Activated naive CD8-positive, alpha-beta T cell treated with anti-CD3 and anti-CD28 coated beads, Interleukin-2, amount 50 U/mL, for 24 hours (primary cell): ENCODE data around the gene AP3D1.

Experiments used
- ATAC-seq: fragments of 150-1000 bp; cut with Tn5 transposase; one replicate; pipeline ENCODE4 v1.10.0; 2021
- DNase-seq: peaks from one replicate; pipeline ENCODE4 v3.0.0; 2021
- H3K27ac Mint-ChIP-seq: one replicate; pipeline ENCODE4 v1.8.0; 2021; ENCODE audit warnings: mild to moderate bottlenecking, mixed read lengths
- H3K27me3 Mint-ChIP-seq: one replicate; pipeline ENCODE4 v1.8.0; 2021; ENCODE audit warnings: mixed read lengths
- H3K36me3 Mint-ChIP-seq: one replicate; pipeline ENCODE4 v1.8.0; 2021; ENCODE audit warnings: low read depth, mixed read lengths
- H3K4me1 Mint-ChIP-seq: one replicate; pipeline ENCODE4 v1.8.0; 2021; ENCODE audit warnings: mixed read lengths
- H3K4me3 Mint-ChIP-seq: one replicate; pipeline ENCODE4 v1.8.0; 2021; ENCODE audit warnings: mild to moderate bottlenecking, moderate library complexity, mixed read lengths
- H3K9me3 Mint-ChIP-seq: one replicate; pipeline ENCODE4 v1.8.0; 2021; ENCODE audit warnings: mixed read lengths

AP3D1 gene

DNA sequence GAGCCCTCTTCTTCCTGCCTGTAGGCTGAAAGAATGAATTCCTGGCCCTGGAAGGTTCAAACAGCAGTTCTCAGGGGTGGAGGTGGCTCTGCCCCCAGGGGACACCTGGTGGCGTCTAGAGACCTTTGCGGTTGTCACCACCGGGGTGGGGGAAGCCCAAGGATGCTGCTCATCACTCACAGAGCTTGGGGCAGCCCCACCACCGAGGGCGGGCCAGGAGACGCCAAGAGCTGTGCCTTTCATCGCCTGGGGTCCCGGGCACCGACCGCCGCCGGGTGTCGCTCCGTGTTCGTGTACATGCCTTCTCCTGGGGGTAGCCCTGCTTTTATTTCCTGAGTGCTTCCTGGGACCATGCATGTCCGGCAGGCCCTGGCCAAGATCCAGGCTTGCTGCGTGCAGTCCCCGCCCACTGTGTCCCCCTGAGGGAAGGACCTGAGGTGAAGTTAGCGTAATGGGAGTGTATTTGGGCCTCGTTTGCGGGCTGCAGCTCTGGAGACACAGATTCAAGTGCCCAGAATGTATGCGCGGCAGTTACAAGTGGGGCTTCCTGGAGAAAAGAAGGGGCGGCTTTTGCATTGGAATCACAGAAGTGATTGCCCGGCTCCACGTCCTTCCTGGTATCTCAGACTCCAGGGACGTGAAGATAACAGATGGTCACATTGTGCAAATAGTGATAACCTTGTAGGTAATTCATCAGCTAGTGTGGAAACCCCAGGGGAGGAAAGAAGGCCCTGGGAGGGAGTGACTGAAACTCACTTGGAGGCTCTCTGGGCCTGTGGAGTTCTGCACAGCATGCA is 20.2 kb upstream of the AP3D1 start:
- Mint-ChIP-seq H3K27ac (peak overlapping the region; percentile 78), H3K9me3 (no peaks in the 10 kb centered on the region), H3K36me3 (peaks cover 29% of the 10 kb centered on the region), H3K4me1 (peaks cover 84% of the 10 kb centered on the region), H3K27me3 (no peaks in the 10 kb centered on the region), H3K4me3 (peak overlapping the region; percentile 70)
- ATAC-seq (peak; percentile 83), DNase-seq (peak; percentile 92)

DNA sequence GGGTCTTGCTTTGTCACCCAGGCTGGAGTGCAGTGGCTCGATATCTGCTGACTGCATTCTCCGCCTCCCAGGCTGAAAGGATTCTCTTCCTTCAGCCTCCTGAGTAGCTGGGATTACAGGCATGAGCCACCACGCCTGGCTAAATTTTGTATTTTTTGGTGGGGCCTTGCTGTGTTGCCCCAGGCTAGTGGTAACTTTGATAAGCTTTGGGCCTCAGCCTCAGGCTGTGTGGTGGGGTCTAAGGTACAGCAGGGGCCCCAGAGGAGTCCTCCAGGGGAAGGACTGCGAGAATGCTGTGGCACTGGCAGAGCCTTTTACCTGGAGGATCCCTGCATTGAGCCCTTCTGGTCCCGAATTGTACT is 19.6 kb upstream of the AP3D1 start:
- H3K36me3 Mint-ChIP-seq, result peaks cover 31% of the 10 kb centered on the region
- H3K27ac Mint-ChIP-seq, result peak overlapping the region; percentile 78
- H3K9me3 Mint-ChIP-seq, result no peaks in the 10 kb centered on the region
- peak overlapping the region; percentile 70 for H3K4me3 Mint-ChIP-seq
- DNase-seq (no peak), ATAC-seq (peak; percentile 17)
- H3K4me1 Mint-ChIP-seq, result peaks cover 85% of the 10 kb centered on the region
- H3K27me3 Mint-ChIP-seq, result no peaks in the 10 kb centered on the region

DNA sequence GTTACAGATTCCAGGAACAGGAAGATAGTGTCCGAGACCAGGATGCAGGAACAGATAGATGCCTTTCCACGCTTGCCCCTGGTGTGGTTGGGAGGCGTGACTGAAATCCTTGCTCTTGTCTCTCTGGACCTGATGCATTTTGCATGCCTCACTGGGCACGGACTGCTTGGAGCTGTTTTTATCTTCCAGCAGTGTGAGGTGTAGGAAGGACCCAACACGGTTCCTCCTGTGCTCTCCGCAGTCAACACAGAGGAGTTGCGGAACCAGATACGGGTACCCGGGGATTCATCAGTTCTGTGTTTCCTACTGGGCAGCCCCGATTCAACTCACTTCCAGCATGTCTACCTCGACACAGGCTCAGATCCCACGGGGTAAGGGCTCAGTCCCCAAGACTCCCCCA is 18.9 kb upstream of the AP3D1 start:
- ATAC-seq, result no peak
- Mint-ChIP-seq H3K36me3 (peaks cover 33% of the 10 kb centered on the region), H3K4me3 (peak overlapping the region; percentile 38), H3K27ac (peak overlapping the region; percentile 78), H3K9me3 (no peaks in the 10 kb centered on the region), H3K27me3 (no peaks in the 10 kb centered on the region), H3K4me1 (peaks cover 89% of the 10 kb centered on the region)
- no peak for DNase-seq

DNA sequence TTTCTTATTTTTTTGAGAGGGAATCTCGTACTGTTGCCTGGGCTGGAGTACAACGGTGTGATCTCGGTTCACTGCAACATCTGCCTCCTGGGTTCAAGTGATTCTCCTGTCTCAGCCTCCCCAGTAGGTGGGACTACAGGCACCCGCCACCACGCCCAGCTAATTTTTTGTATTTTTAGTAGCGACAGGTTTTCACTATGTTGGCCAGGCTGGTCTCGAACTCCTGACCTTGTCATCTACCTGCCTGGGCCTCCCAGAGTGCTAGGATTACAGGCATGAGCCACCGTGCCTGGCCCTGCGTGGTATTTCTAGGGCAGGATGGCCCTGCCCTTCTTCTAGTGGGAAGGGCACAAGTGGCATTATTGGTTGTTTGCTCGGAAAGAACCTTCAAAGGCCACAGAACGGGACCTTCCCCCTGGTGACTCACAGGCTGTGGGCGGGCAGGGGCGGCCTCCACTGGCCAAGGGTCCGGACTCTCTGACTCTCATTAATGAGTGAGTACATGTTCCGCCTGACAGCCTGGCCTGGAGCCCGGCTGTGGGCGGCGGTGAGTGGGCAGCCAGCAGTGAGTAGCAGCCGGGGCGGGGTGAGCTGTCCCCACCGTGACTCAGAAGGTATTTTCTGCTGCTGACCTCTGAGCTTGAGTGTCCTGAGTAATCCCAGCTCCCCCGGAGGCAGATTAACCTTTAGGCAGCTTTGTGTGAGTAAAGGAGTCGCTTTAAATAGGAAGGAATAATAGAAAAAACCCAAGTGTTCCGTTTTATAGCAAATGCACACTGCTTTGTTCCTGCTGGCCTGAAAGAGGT is 17.5 kb upstream of the AP3D1 start:
- peak; percentile 94 for DNase-seq

DNA sequence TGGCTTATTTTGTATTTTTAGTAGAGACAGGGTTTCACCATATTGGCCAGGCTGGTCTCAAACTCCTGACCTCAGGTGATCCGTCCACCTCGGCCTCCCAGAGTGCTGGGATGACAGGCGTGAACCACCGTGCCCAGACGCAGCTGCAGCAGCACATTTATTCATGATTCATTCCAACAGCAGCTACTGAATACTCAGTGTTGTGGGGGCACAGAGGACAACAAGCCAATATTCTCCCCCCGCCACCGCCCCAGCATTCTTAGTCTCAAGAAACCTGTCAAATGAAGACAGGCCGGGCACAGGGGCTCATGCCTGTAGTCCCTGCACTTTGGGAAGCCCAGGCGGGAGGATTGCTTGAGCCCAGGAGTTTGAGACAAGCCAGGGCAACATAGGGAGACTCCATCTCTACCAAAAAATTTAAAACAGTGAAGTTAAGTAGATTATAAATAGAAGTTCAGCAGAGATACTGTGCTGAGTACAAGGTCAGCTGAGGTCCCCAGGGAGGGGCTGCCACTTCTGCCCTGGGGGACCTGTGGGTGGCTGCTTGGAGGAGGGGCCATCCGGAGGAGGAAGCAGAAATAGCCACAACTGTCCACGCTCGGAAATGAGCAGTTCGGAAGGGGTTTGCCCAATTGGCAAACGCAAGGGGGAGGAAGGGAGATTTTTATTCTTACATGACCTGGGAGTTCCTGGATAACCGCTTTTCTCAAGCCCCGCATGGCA is 16.7 kb upstream of the AP3D1 start:
- Mint-ChIP-seq H3K27me3 (no peaks in the 10 kb centered on the region), H3K4me3 (peak overlapping the region; percentile 80), H3K27ac (peak overlapping the region; percentile 95), H3K4me1 (peaks cover 79% of the 10 kb centered on the region), H3K9me3 (no peaks in the 10 kb centered on the region), H3K36me3 (peaks cover 30% of the 10 kb centered on the region)
- DNase-seq (peak; percentile 53), ATAC-seq (no peak)

More for the DNA sequence above, 17.5 kb upstream of the AP3D1 start:
- Mint-ChIP-seq H3K4me3 (peak overlapping the region; percentile 80), H3K27me3 (no peaks in the 10 kb centered on the region), H3K9me3 (no peaks in the 10 kb centered on the region), H3K4me1 (peaks cover 86% of the 10 kb centered on the region), H3K27ac (peak overlapping the region; percentile 95), H3K36me3 (peaks cover 32% of the 10 kb centered on the region)
- peak; percentile 72 for ATAC-seq

DNA sequence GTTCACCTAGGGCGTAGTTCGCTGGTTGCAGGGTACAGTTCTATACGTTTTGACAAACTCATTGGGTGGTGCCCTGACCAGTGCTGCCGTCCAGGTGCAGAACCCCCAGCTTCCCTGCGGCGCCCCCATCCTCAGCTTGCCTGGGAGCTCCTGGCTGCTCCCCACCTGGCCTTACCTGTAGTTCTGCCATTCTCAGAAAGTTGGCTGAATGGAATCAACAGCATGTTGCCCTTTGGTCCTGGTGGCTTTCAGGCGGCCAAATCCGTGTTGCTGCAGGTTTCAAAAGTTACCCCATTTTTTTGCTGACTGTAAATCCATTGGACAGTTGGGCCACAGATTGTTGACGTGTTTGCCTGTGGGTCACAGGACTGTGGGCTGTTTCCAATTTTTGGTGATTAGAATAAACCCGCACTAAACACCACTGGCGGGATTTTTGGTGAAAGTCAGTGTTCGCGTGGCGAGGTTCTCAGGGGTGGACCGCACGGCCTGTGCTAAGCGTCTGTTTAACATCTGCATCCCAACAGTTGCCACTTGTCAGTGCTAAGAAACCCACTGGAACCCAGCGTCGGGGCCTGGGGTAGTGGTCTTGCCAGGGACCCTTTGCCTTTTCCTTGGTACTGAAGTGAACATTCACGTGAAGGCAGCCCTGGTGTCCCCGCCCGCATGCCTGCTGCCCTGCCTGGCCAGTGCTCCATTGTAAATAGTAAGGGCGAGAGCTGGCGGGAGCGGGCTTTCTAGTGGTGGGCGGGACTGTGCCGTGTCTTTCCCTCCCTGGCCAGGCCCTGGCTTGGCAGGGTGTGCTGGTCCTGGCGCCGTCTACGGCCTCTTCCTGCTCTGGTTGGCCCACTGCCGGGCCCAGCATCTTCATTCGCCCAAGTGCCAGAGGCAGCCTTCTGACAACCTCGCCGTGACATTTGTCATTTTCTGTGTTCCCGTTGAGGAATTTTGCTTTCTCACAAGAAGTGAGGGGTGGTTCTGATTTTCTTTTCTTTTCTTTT is 15.7 kb upstream of the AP3D1 start:
- no peaks in the 10 kb centered on the region for H3K27me3 Mint-ChIP-seq
- peak overlapping the region; percentile 99 for H3K27ac Mint-ChIP-seq
- no peak for ATAC-seq
- H3K36me3 Mint-ChIP-seq, result peaks cover 27% of the 10 kb centered on the region
- peak overlapping the region; percentile 97 for H3K4me3 Mint-ChIP-seq
- DNase-seq, result no peak
- H3K4me1 Mint-ChIP-seq, result peaks cover 72% of the 10 kb centered on the region
- no peaks in the 10 kb centered on the region for H3K9me3 Mint-ChIP-seq

DNA sequence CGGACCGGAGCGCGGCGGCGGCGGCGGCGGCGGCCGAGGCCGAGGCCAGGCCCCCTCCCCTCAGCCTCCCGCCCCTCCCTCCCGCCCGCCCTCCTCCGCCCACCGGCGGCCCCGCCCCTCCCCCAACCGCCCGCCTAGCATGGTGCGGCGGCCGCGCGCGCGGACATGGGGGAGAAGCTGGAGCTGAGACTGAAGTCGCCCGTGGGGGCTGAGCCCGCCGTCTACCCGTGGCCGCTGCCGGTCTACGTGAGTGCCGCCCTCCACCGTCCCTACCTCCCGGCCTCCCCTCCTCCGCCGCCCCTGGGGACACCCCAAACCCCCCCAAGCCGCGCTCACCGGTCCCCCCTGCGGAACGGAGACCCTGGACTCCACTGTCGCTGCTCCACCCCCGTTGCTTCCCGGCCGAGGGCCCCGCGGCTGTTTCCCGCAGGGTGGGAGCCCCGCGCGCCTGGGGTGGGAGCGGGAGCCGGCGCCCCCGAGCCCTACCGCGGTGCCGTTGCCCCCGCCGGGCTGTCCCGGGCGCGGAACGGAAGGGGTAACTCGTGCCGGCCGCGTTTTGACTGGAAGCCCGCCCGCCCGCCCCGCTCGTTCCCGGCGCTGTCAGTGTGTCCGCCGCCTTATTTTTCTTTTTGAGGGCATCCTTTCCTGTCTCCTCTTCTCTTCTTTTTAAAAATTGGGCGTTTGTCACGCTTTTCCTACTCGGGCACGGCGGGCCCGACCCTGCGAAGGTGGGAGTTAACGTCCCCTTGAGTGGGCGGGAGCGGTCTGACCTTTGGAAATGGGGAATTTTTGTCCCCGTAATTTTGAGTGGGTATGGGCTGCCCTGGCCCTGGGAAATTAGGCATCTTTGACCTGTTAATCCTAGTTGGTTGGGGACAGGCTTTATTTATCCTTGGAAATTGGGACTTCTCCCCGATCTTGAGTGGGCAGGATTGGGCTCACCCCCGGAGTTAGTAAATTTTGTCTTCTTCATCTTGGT is 12.9 kb upstream of the AP3D1 start:
- Mint-ChIP-seq H3K4me1 (peaks cover 44% of the 10 kb centered on the region), H3K36me3 (peaks cover 23% of the 10 kb centered on the region), H3K27me3 (no peaks in the 10 kb centered on the region), H3K27ac (peak overlapping the region; percentile 99), H3K9me3 (no peaks in the 10 kb centered on the region), H3K4me3 (peak overlapping the region; percentile 97)
- peak; percentile 13 for ATAC-seq
- DNase-seq, result peak; percentile 57

DNA sequence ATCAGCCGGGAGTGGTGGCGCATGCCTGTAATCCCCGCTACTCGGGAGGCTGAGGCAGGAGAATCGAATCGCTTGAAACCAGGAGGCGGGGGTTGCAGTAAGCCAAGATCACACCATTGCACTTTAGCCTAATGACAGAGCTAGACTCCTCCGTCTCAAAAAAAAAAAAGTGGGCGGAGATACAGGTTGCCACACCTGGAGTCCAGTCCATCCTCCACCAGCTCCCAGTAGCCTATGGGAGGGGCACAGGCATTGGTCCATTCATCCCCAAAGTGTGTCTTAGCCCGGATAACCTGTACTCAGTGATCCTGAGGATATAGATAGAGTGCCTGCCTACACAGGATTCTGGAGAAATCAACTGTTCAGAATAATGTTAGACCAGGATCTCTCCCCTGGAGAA is 9.0 kb upstream of the AP3D1 start:
- ATAC-seq, result no peak

DNA sequence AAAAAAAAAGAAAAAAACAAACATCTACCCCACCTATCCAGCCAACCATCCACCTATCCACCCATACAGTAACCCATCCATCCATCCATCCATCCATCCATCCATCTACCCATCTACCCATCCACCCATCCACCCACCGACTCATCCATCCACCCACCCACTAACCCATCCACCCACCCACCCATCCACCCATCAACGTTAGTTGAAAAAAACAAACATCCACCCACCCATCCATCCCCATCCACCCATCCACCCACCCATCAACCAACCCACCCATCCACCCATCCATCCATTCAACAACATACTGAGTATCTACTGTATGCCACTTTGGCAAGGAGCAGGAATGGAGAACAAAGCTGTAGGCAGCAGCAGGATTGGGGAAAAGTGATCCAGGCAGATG is 6.1 kb upstream of the AP3D1 start:
- H3K4me3 Mint-ChIP-seq, result no peak overlapping the region
- H3K27ac Mint-ChIP-seq, result no peak overlapping the region
- no peak for ATAC-seq
- DNase-seq, result no peak
- no peaks in the 10 kb centered on the region for H3K36me3 Mint-ChIP-seq
- H3K9me3 Mint-ChIP-seq, result no peaks in the 10 kb centered on the region
- no peaks in the 10 kb centered on the region for H3K4me1 Mint-ChIP-seq
- no peaks in the 10 kb centered on the region for H3K27me3 Mint-ChIP-seq

More for the DNA sequence above, 9.0 kb upstream of the AP3D1 start:
- Mint-ChIP-seq H3K27me3 (no peaks in the 10 kb centered on the region), H3K4me3 (no peak overlapping the region), H3K27ac (no peak overlapping the region), H3K36me3 (peaks cover 5% of the 10 kb centered on the region), H3K4me1 (peaks cover 6% of the 10 kb centered on the region), H3K9me3 (no peaks in the 10 kb centered on the region)
- DNase-seq, result no peak

DNA sequence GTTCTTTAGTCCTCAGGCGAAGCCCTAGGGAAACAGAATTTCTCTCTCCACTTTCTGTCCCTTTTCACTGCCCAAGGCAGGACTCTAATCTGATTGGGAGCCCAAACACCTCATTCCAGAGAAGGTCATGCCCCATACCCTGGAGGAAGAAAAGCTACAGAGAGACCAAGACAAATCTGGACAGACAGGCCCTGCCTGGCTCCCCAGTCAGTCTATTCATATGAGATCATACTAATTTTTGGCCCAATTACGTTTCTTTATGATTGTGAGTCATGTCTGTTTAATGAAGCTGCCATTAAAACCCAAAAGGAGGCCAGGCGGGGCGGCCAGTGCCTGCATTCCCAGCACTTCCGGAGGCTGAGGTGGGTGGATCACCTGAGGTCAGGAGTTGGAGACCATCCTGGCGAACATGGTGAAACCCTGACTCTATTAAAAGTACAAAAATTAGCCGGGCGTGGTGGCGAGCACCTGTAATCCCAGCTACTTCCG is 3.3 kb upstream of the AP3D1 start:
- no peaks in the 10 kb centered on the region for H3K9me3 Mint-ChIP-seq
- ATAC-seq, result no peak
- H3K36me3 Mint-ChIP-seq, result peaks cover 4% of the 10 kb centered on the region
- peaks cover 15% of the 10 kb centered on the region for H3K4me1 Mint-ChIP-seq
- no peak overlapping the region for H3K27ac Mint-ChIP-seq
- H3K4me3 Mint-ChIP-seq, result no peak overlapping the region
- no peak for DNase-seq
- no peaks in the 10 kb centered on the region for H3K27me3 Mint-ChIP-seq

DNA sequence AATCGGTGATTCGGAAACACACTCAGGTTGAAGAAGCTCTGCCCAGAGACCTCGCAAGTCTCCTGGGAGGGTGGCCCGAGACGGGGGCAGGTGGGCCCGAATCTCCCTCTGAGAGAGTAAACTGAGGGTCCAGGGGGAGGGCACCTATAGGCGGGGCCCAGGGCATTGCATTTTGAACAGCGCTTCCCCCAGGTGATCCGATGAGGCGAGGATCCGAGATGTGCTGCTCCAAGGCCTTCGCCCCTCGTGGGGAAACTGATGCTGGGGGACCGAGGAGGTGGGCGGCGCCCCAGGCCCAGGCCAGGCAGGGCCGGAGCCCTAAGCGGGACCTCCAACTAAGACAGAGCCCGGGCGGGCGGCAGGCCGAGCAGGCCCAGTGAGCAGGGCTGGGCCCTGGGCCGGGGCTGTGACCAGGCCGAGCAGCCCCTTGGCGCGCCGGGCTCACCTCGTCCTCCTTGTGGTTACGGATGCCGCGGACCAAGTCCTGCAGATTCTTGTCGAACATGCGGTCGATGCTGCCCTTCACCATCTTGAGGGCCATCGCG is 500 bp downstream of the AP3D1 start:
- peak overlapping the region; percentile 77 for H3K4me3 Mint-ChIP-seq
- H3K27me3 Mint-ChIP-seq, result no peaks in the 10 kb centered on the region
- no peak for DNase-seq
- H3K9me3 Mint-ChIP-seq, result no peaks in the 10 kb centered on the region
- H3K4me1 Mint-ChIP-seq, result peaks cover 51% of the 10 kb centered on the region
- H3K36me3 Mint-ChIP-seq, result peaks cover 9% of the 10 kb centered on the region
- peak overlapping the region; percentile 78 for H3K27ac Mint-ChIP-seq
- ATAC-seq, result no peak

DNA sequence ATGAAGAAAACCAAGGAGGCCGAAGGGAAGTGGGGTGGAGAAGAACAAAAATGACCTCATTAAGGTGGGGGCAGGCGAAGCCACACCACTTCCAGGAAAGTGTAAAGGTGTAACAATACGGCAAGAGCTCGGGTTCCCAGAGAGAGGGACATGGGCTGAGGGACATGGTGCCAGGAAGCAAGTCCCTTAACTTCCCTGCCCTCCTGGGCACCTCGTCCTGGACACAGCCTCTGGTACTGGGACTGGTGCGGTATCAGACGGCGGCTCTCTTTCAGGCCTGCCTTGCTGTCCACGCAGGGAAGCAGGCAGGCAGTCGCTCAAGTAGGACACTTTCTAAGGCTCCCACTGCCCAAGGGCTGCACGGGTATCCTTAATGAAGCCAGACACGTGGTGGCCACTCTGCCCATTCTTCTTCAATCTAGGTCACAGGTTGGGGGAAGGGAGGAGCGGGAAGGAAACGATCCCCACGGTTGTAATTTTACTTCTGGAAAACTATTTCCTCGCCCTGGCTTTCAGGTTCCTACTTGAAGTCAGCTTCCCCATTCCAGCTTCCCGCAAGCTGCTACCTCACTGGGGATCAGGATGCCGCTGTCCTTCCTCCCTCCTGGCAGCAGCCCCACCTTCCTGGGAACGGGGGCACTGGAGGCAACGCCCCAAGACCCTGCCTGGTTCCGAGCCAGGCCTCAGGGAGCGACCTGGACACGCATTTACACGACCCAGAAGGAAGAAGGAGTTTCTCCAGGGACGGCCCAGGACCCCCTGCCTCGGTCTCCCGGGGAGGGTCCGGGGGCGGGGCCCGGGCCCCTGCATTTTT is 1.2 kb downstream of the AP3D1 start:
- ATAC-seq (no peak), DNase-seq (no peak)
- peak overlapping the region; percentile 78 for H3K27ac Mint-ChIP-seq
- H3K9me3 Mint-ChIP-seq, result no peaks in the 10 kb centered on the region
- H3K27me3 Mint-ChIP-seq, result no peaks in the 10 kb centered on the region
- peaks cover 9% of the 10 kb centered on the region for H3K36me3 Mint-ChIP-seq
- peak overlapping the region; percentile 77 for H3K4me3 Mint-ChIP-seq
- H3K4me1 Mint-ChIP-seq, result peaks cover 56% of the 10 kb centered on the region
